HL-60 (cell line): ENCODE measurements around the gene SEC11A.

ENCODE experiments used
- DNase-seq, 2 experiments: peaks; one replicate each; pipeline ENCODE4 v3.0.0-alpha.2; 2010 to 2020; ENCODE audit warnings: low read depth in 1 of 2, low spot score in 1 of 2
- H3K27ac ChIP-seq: fragments of 250-450 bp; sonication (Bioruptor Pico); replicated peaks from 2 replicates; pipeline ENCODE4 v1.5.1; 2020; ENCODE audit warnings: mild to moderate bottlenecking, moderate library complexity
- H3K27me3 ChIP-seq: fragments of 250-450 bp; sonication (Bioruptor Pico); 2 replicates; pipeline ENCODE4 v1.5.1; 2021; ENCODE audit warnings: mild to moderate bottlenecking, moderate library complexity; ENCODE audit not compliant: insufficient read depth, poor library complexity, severe bottlenecking
- H3K4me3 ChIP-seq: replicated peaks from 2 replicates; pipeline ENCODE4 v1.5.1; 2011; ENCODE audit warnings: mild to moderate bottlenecking, control low read depth, low read length; ENCODE audit not compliant: insufficient read depth
- GABPA ChIP-seq: IDR thresholded peaks from 2 replicates; pipeline ENCODE4 v1.6.1; 2012; ENCODE audit warnings: low read depth
- POLR2AphosphoS5 ChIP-seq: IDR thresholded peaks from 2 replicates; pipeline ENCODE4 v1.6.1; 2012; ENCODE audit warnings: low read depth
- REST ChIP-seq: IDR thresholded peaks from 2 replicates; pipeline ENCODE4 v1.6.1; 2012; ENCODE audit warnings: low read depth; ENCODE audit not compliant: insufficient replicate concordance
- SPI1 ChIP-seq: IDR thresholded peaks from 2 replicates; pipeline ENCODE4 v1.6.1; 2012; ENCODE audit warnings: low read depth, mild to moderate bottlenecking, borderline replicate concordance
- TF ChIP-seq, protein P1 (sequence below): IDR thresholded peaks from one replicate; pipeline ENCODE4 v1.5.1; 2011; ENCODE audit warnings: low read length, control low read depth, inconsistent platforms; ENCODE audit not compliant: insufficient read depth

The SEC11A gene

DNA sequence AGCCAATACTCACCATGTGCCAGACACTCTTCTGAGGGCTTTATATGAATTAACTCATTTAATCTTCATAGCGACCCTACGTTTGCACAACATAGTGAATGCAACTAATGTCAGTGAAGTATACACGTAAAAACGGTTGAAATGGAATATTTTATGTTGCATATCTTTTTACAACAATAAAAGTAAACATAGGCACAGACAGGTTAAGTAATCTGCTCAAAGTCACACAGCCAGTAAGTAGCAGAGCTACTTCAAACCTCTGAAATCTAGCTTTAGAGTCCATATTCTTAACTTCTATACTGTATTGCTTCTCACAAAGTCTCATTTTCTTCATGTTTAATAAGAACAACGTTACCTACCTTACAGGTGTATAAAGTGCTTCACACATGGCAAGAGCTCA lies 1.6 kb downstream of the SEC11A start:
- peak overlapping the region; percentile 98 for H3K4me3 ChIP-seq

GRCh38 chr15:84703808-84704207 lies 12.1 kb downstream of the SEC11A start:
- Histone ChIP-seq H3K27me3 (no peaks in the 10 kb centered on the region), H3K4me3 (no peak overlapping the region), H3K27ac (no peak overlapping the region)
- no peak for TF ChIP-seq POLR2AphosphoS5
- no peak for TF ChIP-seq REST
- TF ChIP-seq, protein P1, sequence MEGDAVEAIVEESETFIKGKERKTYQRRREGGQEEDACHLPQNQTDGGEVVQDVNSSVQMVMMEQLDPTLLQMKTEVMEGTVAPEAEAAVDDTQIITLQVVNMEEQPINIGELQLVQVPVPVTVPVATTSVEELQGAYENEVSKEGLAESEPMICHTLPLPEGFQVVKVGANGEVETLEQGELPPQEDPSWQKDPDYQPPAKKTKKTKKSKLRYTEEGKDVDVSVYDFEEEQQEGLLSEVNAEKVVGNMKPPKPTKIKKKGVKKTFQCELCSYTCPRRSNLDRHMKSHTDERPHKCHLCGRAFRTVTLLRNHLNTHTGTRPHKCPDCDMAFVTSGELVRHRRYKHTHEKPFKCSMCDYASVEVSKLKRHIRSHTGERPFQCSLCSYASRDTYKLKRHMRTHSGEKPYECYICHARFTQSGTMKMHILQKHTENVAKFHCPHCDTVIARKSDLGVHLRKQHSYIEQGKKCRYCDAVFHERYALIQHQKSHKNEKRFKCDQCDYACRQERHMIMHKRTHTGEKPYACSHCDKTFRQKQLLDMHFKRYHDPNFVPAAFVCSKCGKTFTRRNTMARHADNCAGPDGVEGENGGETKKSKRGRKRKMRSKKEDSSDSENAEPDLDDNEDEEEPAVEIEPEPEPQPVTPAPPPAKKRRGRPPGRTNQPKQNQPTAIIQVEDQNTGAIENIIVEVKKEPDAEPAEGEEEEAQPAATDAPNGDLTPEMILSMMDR: no peak
- TF ChIP-seq SPI1: no peak
- TF ChIP-seq GABPA: no peak
- no peak for DNase-seq

More for the DNA sequence above, 1.6 kb downstream of the SEC11A start:
- H3K27me3 ChIP-seq: no peaks in the 10 kb centered on the region
- DNase-seq: no peak
- peak overlapping the region; percentile 91 for H3K27ac ChIP-seq
- no peak for TF ChIP-seq GABPA
- TF ChIP-seq REST: no peak
- TF ChIP-seq POLR2AphosphoS5: no peak
- TF ChIP-seq, protein P1: no peak
- no peak for TF ChIP-seq SPI1

DNA sequence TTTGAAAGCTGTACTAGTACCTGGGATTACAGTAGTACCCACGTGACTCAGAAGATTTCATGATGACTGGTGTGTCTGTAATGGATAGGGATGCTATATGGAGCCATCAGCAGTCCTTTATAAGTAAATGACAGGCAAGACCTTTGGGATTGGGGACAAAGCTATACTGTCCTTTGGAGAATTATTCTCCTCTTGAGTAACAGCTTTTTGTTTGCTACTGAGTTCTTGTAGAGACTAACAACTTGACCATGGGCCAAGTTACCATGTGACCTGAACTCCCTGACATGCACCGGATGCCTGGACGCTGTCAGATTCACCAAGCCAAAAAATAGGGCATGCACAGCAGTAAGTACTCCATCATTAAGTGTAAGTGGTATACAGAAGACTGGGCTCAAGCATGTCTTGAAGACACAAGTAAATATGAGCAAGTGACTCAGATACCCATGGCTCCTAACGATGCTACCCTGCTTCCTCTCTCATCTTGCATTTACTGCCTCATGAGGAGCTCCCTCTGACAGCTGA lies 12.9 kb downstream of the SEC11A start:
- Histone ChIP-seq H3K27ac (no peak overlapping the region), H3K4me3 (no peak overlapping the region), H3K27me3 (no peaks in the 10 kb centered on the region)
- no peak for TF ChIP-seq SPI1
- TF ChIP-seq, protein P1: no peak
- TF ChIP-seq REST: no peak
- TF ChIP-seq GABPA: no peak
- TF ChIP-seq POLR2AphosphoS5: no peak
- DNase-seq: no peak
